HG02610 (cell line): ENCODE results near the gene MTOR.

Experiments
- ATAC-seq: cut with Tn5 transposase; IDR thresholded peaks from one replicate; pipeline ENCODE4 v1.9.1; 2021; ENCODE audit warnings: mild to moderate bottlenecking, moderate library complexity; ENCODE audit not compliant: unreplicated experiment

Gene MTOR

DNA sequence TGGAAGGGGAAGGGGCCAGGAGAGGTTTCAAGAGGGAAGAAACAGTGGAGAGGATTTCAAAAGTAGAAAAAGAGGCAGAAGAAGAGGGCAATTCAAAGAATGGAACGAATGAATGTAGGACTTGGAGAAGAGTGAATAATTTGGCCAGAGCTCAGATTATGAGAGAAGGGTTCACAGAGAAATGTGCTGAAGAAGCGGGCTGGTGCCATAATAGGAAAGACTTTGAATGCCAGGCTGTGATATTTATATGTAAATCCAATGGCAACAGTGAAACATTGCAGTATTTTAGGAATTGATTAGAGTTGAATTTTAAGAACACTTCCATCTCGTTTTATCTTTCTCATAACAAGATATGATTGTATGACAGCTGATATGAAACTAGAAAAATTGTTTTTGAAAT is 109.2 kb downstream of the MTOR start:
- no peak for ATAC-seq

DNA sequence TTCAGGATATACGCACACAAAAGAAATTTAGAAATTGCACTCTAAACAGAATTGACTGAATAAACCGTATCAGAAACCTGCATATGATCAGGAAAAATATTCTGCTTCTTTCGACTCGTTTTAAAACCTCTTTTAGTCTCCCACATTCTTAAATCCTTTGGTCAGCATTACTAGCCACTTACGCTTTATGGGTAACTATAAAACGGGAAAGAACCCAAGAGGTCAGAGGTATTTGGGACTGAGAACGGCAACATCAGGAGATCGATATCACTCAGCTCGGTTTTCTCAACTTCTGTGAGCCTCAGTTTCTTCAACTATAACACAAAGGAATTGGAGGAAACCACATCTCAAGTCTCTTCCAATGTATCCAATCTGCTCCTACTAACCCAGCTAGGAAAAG is 109.6 kb downstream of the MTOR start:
- no peak for ATAC-seq

DNA sequence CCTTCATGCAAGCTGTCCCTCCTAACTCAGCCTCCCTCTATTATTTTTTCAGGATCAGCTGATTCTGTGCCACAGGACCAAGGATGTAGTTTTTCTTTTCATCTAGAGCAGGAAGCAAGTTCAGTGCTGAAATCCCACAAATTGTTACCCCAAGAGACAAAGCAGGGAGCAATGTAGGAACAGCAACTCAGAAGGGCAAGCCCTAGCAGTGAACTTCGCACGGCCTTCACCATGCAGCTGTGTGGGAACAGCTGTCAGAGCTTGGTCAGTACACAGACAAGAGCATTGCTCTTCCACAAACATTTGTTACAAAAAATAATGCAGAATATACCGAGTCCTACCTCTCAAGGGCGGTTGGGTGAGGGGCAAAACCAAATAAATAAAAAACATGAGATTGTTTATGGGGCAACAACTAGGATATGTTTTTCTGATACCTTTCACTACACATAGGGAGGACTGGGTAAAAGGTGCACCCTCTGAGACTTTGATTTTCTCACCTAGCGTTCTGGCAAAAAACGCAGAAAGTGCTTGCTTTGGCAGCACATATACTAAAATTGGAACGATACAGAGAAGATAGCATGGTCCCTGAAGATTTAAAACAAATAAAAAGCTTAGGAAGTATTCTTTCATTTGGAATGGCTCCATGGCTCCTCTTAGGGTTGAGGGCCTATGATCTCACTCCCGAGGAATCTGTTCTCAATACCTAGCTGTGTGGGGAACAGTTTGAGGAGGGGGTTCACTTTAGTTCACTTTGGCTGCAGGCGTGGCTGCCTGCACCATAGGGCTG is 110.3 kb downstream of the MTOR start:
- no peak for ATAC-seq

DNA sequence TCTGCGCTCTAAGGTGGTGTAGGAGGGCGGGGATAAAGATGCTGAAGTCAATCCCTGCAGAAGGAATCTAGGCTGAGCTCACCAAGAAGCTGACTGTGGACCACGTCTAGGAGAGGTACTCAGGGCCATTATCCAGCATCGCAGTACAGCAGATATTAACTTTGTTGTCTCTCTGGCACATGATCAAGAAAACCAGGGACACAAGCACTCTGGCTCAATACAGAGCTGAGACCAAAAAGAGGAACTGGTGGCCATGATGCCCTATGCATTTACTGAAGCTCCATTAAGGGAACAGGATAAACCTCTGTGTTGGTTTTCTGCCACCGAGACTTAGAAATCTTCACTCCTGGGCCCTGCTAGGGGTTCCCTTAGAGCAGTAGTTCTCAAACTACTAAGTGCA is 111.2 kb downstream of the MTOR start:
- no peak for ATAC-seq

DNA sequence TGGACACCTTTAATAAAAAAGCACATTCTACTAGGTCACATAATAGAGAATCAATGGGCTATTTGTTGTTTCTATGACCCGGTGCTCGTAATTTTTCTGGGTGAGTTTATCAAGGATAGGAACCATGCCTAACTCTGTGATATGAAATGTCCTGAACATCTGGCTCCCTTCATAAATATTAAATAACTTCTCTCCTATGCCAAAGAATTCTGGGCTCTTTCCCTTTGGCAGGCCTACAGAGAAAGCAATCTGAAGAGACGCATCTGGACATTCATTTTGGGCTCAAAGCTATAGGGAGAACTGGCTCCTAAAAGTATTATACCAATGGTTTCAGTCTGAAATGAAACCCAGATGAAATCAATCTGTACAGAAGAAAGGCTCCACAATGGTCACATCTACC is 112.0 kb downstream of the MTOR start:
- ATAC-seq: no peak

DNA sequence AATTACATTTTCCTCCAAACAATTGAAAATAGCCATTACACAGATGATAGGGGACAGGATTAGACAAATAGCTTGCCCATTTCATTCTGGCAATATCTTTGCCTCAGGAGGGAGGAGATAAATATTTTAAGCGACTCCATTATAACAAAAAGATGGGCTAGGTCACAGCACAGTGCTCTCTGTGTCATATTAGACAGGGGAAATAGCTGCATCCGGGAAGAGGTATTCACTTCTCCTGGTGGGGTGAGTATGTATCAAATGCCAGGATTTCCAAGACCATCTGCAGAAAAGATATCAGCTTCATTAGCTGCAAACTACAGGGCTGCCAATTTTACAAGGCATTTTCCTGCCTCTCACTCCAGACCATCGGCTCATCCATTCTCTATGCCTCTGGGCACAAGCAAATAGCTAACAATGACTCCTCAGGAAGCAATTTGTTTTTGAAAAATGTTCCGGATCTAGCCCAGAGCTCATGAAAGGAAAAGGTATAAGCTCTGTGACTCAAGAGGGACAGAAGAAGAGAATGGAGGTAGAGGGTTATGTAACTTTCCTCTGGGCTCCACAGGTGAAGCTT is 115.1 kb downstream of the MTOR start:
- no peak for ATAC-seq

DNA sequence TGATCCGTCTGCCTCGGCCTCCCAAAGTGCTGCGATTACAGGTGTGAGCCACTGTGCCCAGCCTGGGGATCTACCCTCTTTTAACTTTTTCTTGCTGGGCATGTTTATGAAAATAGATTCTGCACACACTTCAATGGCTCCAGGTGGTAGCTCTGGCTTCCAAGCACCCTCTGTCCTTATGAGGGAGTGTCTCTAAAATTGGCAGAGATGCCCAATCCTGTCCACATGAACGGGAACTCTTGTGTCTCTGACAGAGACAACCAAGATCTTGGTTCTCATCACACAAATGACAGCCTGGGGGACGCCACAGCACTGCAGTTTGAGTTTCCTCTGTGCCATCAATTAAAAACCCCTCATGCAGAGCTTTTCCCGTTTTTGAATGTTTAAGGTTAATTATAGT is 116.6 kb downstream of the MTOR start:
- no peak for ATAC-seq

DNA sequence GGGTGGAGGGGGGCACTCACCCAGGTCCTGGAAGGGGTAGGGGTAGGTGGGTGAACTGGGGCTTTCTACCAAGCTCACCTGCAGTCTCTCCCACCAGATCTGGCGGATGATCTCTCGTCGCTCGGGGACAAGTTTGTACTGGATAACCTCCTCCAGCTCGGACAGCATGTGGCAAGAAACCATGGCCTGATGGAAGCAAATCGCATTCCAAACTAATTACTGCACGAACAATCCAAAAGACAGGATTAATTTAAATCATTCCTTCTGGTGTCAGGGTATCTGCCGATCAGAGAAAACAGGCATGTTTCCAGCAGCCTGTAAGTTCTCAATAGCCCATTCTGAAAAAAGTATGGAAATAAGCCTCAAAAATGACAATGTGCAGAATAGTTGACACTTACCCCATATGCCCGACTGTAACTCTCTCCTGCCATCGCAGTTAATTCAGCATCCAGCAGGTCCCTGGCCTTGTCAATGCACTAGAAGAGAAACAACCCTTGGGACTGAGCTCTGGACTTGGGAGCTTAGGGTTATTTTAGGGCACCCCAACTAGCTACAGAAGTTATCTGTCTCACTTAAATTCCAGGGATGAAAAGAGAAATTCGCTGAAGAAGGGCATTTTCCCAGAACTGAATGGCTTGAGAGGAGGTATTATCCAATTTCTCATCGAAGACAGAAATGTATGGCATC is 117.6 kb downstream of the MTOR start:
- ATAC-seq: no peak

DNA sequence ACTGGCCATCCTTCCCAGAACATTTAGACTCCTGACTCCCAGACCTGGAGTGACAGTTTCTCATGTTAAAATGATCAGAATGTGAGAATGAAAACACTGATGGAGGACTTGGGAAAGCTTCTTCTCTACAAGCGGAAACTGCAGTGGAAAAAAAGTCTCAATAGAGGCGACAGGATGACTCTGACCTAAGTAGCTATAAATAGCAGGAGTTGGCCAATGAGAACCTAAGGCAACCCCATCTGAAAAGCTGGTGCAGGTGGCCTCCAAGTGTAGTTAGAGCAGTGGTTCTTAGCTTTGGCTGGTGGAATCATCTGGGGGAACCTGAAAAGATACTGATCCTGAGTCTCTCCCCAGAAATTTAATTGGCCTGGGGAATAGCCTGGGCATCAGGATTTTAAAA is 118.4 kb downstream of the MTOR start:
- ATAC-seq: no peak

DNA sequence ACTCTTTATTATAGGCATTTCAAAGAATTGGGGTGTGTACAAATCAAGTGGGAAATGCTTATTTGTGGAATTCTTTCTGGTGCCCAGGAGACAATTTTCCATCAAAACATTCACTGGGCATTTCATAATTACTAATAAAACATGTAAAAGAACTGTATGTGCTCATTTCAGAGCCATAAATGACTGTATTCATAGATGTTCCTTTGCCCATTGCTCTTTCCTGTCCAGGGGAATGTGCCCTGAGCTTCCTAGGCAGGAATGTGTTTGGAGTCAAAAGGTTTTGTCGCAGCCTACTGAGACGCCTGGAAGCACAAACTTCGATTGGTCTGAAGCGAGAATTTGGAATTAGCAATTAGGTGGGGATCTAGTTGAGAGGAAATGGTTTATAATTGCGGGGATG is 119.0 kb downstream of the MTOR start:
- no peak for ATAC-seq

DNA sequence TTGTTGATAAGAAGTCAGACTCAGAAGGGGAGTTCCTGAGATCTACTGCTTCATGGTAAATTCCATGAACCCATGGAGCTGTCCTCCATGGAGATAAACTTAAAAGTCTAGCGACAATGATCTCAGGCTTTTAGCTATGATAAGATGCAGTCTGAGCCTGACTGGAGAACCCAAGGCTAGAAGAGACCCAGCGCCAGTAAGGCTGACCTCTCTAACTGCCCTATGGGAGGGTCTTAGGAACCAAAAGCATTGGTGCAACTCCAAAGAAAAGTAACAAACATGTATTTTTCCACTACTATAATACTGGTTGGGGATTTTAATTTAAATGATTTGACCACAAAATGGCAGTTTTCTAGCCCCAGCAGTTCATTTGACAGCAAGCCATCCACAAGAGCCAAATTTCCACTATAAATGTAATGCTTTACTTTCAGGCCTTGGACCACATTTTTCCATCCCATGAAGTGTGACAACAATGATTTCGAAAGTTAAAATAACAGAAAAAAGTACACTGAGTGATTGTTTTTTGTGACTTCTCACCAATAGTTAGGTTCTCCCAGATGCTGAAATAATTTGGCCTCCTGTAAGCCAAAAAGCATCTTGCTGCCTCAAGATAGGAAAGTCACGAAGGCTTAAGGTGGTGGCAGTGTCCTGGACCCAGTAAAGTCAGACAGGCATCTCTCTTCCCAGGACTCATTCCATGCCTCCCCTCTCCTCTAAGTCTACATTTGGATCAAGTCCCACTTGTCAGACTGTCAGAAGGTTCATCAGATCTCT is 119.5 kb downstream of the MTOR start:
- ATAC-seq: no peak

DNA sequence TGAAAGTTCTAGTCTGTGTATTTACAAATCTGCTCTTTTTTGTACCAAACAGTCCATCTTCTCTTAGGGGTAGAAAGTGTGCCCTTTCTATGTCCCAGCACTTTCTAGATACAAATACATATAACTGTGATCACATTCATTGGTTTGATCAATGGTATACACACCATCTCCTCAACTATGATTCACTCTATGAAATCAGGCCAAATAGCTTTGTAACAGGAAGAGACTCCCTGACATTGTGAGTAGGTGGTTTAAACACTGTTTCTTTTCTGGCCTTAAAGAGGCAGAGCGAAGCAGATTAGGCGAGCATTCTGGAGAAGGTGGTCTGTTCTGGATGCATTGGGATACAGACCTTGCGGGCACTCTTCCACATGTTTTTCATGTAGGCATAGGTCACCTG is 123.4 kb downstream of the MTOR start:
- no peak for ATAC-seq

DNA sequence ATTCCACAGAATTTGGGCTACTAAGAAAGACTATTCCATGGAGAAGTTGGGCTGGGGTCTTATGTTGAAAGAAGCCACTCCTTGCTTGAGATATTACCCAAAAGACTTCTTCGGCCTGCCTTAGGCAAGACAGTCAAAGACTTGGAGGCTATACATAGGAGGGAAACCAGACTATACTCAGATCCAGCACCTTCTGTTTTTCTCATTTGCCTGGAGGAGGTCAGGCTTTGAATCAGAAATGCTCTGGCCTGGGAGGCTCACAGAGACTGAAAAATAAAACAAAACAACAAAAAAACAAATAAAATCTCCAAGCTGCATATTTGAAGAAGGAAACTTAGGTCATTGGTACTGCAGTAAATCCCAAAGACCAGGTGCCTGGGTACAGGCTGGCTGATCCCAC is 124.3 kb downstream of the MTOR start:
- no peak for ATAC-seq

DNA sequence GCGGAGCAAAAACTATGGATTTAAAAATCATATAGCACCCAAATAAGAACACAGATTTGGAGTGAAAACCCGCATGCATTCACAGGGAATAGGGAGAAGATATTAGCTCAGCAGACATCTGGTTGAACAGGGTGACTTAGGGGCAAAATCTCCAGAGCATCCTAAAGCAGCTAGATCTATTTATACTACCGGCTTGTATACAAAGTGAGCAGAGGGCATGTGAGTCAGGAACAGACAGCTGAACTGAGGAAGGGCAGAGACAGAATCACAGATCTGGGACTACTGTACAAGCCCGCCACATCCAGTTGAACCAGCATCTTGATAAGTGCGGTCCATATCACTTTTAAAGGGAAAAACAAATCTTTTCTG is 127.5 kb downstream of the MTOR start:
- ATAC-seq: no peak

DNA sequence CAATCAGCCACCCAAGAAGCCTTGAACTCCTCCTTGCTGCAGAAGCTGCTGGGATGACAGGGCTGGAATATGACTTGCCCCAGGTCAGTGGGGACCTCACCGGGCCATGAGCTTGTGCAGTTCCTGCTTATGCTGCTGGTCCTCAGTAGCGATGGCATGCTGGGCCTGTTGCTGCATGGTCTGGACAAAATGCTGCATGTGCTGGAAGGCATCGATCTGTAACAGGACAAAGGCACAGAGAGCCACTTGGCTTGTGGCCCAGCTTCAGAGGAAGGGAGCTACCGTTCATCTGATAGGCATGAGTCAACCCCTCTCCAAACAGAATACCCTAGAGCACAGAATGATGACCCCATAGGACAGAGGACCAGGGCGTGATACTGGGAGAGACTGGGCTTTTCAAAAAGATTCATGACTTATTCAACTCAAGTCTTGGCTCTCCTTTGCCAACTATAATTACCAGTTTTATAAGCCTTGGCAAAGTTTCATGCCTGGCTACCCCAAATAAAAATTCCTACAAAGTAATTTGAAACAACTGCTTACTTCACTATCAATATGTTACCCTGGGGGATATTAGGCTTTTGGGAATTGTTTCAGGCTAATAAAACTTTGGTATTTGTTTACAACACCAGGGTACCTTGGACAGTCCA is 128.0 kb downstream of the MTOR start:
- ATAC-seq: no peak

DNA sequence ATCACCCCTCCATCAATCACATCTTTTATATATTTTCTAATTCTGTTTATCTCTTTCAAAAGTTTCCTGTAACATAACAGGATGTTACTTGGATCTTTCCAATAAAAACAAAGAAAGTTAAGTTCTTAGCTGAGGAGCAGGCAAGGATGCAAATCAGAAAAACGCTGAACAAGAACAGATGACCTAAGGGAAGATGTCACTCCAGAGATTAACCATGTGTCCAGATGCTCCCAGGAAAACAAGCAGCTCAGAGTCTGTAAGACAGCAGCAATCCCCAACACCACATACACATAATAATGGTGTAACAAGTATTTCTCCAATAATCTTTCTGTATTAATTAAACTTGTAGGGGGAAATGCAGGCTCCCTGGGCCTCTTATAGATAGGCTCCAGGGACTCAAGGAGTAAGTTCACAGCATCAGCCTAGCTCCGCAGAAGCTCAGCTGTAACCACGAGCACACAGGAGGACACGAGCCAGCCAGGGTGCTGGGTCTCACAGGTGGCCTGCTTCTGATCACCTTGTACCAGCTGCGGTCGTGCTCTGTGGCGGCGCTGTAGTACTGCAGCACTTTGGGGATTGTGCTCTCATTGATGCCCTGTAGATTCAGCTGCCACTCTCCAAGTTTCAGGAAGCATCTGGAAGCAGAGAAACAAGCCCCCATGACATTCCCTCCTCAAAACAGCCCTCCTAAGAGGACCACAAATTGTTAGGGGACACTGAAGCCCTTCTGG is 129.6 kb downstream of the MTOR start:
- no peak for ATAC-seq

DNA sequence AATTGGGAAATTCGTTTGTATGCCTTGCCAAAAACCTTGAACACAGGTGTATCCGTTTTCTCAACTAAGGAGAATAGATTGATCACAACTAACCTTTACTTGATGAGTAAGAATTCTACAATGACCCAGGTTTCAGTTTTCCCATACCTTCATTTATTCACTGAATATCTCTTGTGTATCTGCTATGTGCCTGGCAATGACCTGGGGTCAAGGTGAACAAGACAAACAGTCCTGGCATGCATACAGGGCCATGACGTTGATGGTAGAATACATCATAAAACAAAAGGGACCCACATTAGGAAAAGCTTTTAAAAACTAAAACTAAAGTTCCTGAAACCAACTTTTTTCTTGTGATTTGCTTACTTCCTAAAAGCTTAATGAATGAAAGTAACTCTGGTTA is 130.5 kb downstream of the MTOR start:
- no peak for ATAC-seq

DNA sequence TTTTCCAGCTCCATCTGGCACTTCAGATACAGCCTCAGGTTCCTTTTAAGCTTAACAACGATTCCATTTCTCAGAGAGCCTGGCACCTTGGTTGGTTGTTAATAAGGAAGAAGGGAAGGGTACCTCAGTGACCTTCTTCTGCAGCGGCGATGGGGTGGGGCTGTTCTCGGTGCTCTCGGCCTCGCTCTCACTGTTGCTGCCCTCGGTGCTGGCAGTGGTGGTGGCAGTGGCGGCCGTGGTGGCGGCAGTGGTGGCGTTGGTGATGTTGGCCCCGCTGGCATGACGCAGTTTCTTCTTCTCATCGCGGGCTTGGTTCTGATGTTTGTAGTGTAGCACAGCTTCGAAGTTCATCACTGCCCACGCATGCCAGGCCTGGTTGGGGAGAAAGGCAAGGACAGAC is 131.9 kb downstream of the MTOR start:
- no peak for ATAC-seq

DNA sequence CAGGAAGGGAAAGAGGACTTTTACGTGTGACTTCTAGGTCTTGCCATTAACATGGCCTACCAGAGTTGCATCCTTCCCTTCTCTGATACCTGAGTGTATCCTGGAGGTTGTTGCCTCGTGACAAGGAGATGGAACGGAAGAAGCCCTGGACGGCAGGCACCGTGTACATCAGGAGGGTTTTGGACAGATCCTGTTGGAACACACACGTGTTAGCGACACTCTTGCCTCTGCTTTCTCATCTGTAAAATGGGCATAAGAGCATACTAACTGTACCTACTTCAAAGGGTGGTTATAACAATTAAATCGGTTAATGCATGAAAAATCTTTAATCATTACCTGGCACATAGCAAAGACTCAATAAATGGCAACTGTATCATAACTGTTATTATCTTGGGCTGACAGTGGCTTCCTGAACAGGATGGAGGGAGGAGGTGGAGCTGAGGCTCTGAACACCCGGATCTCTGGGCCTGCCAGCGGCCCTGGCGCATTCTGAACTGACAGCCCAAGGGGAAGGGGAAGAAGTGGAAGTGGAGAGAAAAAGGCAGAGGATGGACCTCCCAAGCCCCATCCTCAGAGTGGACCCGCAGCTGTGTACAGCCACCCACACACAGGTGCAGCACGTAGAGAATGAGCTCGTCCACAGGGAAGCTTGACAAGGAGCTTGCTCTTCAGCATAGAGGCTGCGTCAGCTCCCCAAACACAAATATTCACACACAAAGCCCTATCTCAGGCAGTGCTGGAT is 132.5 kb downstream of the MTOR start:
- ATAC-seq: no peak

DNA sequence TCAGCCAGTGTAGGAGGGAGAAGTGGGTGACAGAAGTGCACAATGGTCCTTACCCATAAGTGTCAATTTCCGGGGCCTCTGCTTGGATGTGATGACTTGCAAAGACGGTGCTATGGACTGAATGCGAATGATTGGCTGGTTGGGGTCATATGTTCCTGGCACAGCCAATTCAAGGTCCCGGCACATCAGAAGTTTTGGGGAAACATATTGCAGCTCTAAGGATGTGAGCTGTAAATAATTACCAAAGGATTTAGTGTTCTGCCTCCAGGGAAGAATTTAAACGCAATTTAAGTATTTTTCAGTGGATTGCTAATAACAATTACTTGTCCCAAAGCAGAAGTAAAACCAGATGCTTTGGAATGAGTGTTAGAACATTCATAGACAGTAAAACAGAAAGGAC is 135.8 kb downstream of the MTOR start:
- no peak for ATAC-seq
